ENCODE data around the gene RRP36. TPM values are rescaled to one million over a fixed set of nuclear protein-coding genes. Genes with fewer than 3 reads are reported as not detected.

RRP36 gene
- total and polyA plus RNA-seq, 9 of the 15 experiments (the other 6 are each of a cell fraction or from before 2014, with no cell fraction given) = 27.6 to 150 (median 114) TPM

GRCh38 chr6:43006251-43006650 lies 15.2 kb upstream of the RRP36 start:
- BruUV-seq (replicated peaks) = no TSS peak
- Histone ChIP-seq H3K9ac (ENCODE audit: insufficient read depth in 1 of 2, low read depth in 2 of 2, low read length in 2 of 2) (0 out of 4 replicates have a peak overlapping the region, but pooled peaks of 1 of the 2 experiments have one; percentile 6), H3K79me2 (ENCODE audit: control insufficient read depth, insufficient read depth, low read length) (no peaks in the 10 kb centered on the region), H3K4me2 (ENCODE audit: insufficient read depth, low read length) (no peak overlapping the region), H3K27ac (ENCODE audit: extremely low read depth, low read depth, low read length) (no peak overlapping the region), H3K4me3 (no peak overlapping the region), H3K9me3 (replicated peaks; ENCODE audit: control insufficient read depth, insufficient read depth, low read depth, low read length) (no peaks in the 10 kb centered on the region), H3K27me3 (ENCODE audit: control insufficient read depth in 2 of 2, insufficient read depth in 2 of 2, low read length in 2 of 2) (no peaks in the 10 kb centered on the region), H3K36me3 (ENCODE audit: control insufficient read depth, insufficient read depth, low read length) (peaks cover 54% of the 10 kb centered on the region), H4K20me1 (replicated peaks; ENCODE audit: control insufficient read depth, insufficient read depth, low read length) (no peaks in the 10 kb centered on the region), H2AFZ (ENCODE audit: low read depth, low read length) (no peak overlapping the region), H3K4me1 (replicated peaks in 1 of 2; ENCODE audit: control insufficient read depth in 2 of 2, insufficient read depth in 2 of 2, low read length in 2 of 2) (peaks cover 0 to 2% of the 10 kb centered on the region in 2 experiments; a peak in 1 of 5 replicates), H3K9me1 (ENCODE audit: control insufficient read depth, insufficient read depth, low read length) (no peaks in the 10 kb centered on the region)
- CTCF ChIA-PET (ENCODE audit: low intra/inter-chr PET ratio) = no interaction called here
- FAIRE-seq (no peak), ATAC-seq (no peak), DNase-seq (ENCODE audit: extremely low read depth in 1 of 4, low spot score in 3 of 4) (no peak)
- in situ Hi-C loops (cut with MboI) (no loop called here), intact Hi-C loops (cut with micrococcal nuclease) (no loop called here)
- POLR2A ChIA-PET = interaction anchor here (0.6 to 1.4 kb wide), 4 partner anchors 9 to 48 kb away, joined by 3 to 9 read pairs (median 5); partner anchors contain the start of genes CUL7 and PPP2R5D
- WGBS (ENCODE audit: insufficient coverage, low coverage, missing lambda C conversion rate) = 91% methylated on average over 11 of the region's 11 CpGs
- TF ChIP-seq ZNF668 (CRISPR knock-in tag; IDR thresholded peaks at IDR 0.05) (no peak), POLR2G (IDR thresholded peaks at IDR 0.05; ENCODE audit: low read depth, low read length) (0 out of 2 replicates have a peak, but pooled peaks have one; percentile 5)

GRCh38 chr6:43007126-43007525 lies 14.3 kb upstream of the RRP36 start:
- ATAC-seq (no peak), DNase-seq (ENCODE audit: extremely low read depth in 1 of 4, low spot score in 3 of 4) (no peak), FAIRE-seq (no peak)
- H4K20me1 ChIP-seq (replicated peaks; ENCODE audit: control insufficient read depth, insufficient read depth, low read length) = no peaks in the 10 kb centered on the region
- ChIA-PET CTCF (ENCODE audit: low intra/inter-chr PET ratio) (no interaction called here), POLR2A (interaction anchor here (0.5 to 2.3 kb wide), 5 partner anchors 23 to 348 kb away, joined by 3 to 5 read pairs (median 5); partner anchors contain the start of genes CUL7 and PPP2R5D)
- H3K4me3 ChIP-seq = no peak overlapping the region
- peaks cover 63% of the 10 kb centered on the region for H3K36me3 ChIP-seq (ENCODE audit: control insufficient read depth, insufficient read depth, low read length)
- H2AFZ ChIP-seq (ENCODE audit: low read depth, low read length) = no peak overlapping the region
- BruUV-seq (replicated peaks) = no TSS peak
- no peak overlapping the region for H3K27ac ChIP-seq (ENCODE audit: extremely low read depth, low read depth, low read length)
- in situ Hi-C loops (cut with MboI) = no loop called here
- peaks cover 2% of the 10 kb centered on the region; the same call in 2 of the 3 replicates for H3K79me2 ChIP-seq (ENCODE audit: control insufficient read depth, insufficient read depth, low read length)
- H3K4me1 ChIP-seq (replicated peaks in 1 of 2; ENCODE audit: control insufficient read depth in 2 of 2, insufficient read depth in 2 of 2, low read length in 2 of 2) = peaks cover under 1 to 4% of the 10 kb centered on the region in 2 experiments; a peak in 2 of 5 replicates
- H3K9ac ChIP-seq (ENCODE audit: insufficient read depth in 1 of 2, low read depth in 2 of 2, low read length in 2 of 2) = peak overlapping the region in 1 of 2 experiments; percentile 54; a peak in 2 of 4 replicates
- H3K27me3 ChIP-seq (ENCODE audit: control insufficient read depth in 2 of 2, insufficient read depth in 2 of 2, low read length in 2 of 2) = no peaks in the 10 kb centered on the region
- intact Hi-C loops (cut with micrococcal nuclease) = no loop called here
- no peak overlapping the region for H3K4me2 ChIP-seq (ENCODE audit: insufficient read depth, low read length)
- 82% methylated on average over 9 of the region's 9 CpGs for WGBS (ENCODE audit: insufficient coverage, low coverage, missing lambda C conversion rate)
- H3K9me3 ChIP-seq (replicated peaks; ENCODE audit: control insufficient read depth, insufficient read depth, low read depth, low read length) = no peaks in the 10 kb centered on the region
- H3K9me1 ChIP-seq (ENCODE audit: control insufficient read depth, insufficient read depth, low read length) = no peaks in the 10 kb centered on the region
- TF ChIP-seq DPF2 (IDR thresholded peaks at IDR 0.05) = no peak
- TF ChIP-seq, protein P1, sequence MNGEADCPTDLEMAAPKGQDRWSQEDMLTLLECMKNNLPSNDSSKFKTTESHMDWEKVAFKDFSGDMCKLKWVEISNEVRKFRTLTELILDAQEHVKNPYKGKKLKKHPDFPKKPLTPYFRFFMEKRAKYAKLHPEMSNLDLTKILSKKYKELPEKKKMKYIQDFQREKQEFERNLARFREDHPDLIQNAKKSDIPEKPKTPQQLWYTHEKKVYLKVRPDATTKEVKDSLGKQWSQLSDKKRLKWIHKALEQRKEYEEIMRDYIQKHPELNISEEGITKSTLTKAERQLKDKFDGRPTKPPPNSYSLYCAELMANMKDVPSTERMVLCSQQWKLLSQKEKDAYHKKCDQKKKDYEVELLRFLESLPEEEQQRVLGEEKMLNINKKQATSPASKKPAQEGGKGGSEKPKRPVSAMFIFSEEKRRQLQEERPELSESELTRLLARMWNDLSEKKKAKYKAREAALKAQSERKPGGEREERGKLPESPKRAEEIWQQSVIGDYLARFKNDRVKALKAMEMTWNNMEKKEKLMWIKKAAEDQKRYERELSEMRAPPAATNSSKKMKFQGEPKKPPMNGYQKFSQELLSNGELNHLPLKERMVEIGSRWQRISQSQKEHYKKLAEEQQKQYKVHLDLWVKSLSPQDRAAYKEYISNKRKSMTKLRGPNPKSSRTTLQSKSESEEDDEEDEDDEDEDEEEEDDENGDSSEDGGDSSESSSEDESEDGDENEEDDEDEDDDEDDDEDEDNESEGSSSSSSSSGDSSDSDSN (IDR thresholded peaks at IDR 0.05; ENCODE audit: borderline replicate concordance in 1 of 2, low read depth in 2 of 2, low read length in 2 of 2) = no peak
- TF ChIP-seq RAD21 (CRISPR knock-in tag; conservative IDR thresholded peaks at IDR 0.05 in 1 of 2, IDR thresholded peaks at IDR 0.05 in 1 of 2) = no peak
- TF ChIP-seq, protein P2, sequence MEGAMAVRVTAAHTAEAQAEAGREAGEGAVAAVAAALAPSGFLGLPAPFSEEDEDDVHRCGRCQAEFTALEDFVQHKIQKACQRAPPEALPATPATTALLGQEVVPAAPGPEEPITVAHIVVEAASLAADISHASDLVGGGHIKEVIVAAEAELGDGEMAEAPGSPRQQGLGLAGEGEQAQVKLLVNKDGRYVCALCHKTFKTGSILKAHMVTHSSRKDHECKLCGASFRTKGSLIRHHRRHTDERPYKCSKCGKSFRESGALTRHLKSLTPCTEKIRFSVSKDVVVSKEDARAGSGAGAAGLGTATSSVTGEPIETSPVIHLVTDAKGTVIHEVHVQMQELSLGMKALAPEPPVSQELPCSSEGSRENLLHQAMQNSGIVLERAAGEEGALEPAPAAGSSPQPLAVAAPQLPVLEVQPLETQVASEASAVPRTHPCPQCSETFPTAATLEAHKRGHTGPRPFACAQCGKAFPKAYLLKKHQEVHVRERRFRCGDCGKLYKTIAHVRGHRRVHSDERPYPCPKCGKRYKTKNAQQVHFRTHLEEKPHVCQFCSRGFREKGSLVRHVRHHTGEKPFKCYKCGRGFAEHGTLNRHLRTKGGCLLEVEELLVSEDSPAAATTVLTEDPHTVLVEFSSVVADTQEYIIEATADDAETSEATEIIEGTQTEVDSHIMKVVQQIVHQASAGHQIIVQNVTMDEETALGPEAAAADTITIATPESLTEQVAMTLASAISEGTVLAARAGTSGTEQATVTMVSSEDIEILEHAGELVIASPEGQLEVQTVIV (CRISPR knock-in tag; IDR thresholded peaks at IDR 0.05; ENCODE audit: borderline replicate concordance) = no peak
- TF ChIP-seq CREM (IDR thresholded peaks at IDR 0.05; ENCODE audit: low read depth) = no peak
- TF ChIP-seq ATF2 (CRISPR knock-in tag; IDR thresholded peaks at IDR 0.05) = no peak
- TF ChIP-seq TGIF2 (CRISPR knock-in tag; IDR thresholded peaks at IDR 0.05) = no peak

Data from K562 (cell line).